22Rv1 (cell line): ENCODE data around the gene YJEFN3.

Experiments
- ZFX ChIP-seq: fragments of 450-650 bp; IDR thresholded peaks from 2 replicates; pipeline ENCODE4 v1.6.1; 2017; ENCODE audit warnings: antibody characterized with exemption, borderline replicate concordance
- TF ChIP-seq, protein P1 (sequence below): fragments of 450-650 bp; IDR thresholded peaks from 2 replicates; pipeline ENCODE4 v1.5.1; 2017; ENCODE audit warnings: mild to moderate bottlenecking

DNA sequence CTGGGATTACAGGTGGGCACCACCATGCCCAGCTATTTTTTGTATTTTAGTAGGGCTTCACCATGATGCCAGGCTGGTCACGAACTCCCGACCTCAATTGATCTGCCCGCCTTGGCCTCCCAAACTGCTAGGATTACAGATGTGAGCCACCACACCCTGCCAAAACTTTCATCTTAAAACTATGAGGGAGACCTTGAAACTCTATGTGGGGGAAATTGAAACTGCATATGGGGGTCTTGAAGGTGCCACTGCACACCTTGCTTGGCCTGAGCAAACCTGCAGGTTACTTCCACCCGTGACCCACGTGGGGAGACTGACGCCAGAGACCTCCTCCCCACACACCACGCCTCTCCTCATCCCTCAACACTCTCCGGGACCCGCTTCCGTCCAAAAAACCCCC lies 25.0 kb downstream of the YJEFN3 start:
- TF ChIP-seq, protein P1, sequence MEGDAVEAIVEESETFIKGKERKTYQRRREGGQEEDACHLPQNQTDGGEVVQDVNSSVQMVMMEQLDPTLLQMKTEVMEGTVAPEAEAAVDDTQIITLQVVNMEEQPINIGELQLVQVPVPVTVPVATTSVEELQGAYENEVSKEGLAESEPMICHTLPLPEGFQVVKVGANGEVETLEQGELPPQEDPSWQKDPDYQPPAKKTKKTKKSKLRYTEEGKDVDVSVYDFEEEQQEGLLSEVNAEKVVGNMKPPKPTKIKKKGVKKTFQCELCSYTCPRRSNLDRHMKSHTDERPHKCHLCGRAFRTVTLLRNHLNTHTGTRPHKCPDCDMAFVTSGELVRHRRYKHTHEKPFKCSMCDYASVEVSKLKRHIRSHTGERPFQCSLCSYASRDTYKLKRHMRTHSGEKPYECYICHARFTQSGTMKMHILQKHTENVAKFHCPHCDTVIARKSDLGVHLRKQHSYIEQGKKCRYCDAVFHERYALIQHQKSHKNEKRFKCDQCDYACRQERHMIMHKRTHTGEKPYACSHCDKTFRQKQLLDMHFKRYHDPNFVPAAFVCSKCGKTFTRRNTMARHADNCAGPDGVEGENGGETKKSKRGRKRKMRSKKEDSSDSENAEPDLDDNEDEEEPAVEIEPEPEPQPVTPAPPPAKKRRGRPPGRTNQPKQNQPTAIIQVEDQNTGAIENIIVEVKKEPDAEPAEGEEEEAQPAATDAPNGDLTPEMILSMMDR, result no peak
- TF ChIP-seq ZFX, result no peak
